Trophoblast cell (in vitro differentiated cells and primary cell): ENCODE data around the gene MMP28.
"Not testable (repeated sequence)": the region's sequence is repeated elsewhere in the genome, so short reads cannot be mapped to it uniquely, and the experiment has no call there.

Experiments used
- DNase-seq, 2 donors: peaks; one replicate each; pipeline ENCODE4 v3.0.0-alpha.2; 2016
- H2AFZ ChIP-seq: 2 replicates; pipeline ENCODE4 v1.6.1; 2013; ENCODE audit warnings: low read length, moderate library complexity, mild to moderate bottlenecking; ENCODE audit not compliant: insufficient read depth, poor library complexity
- H2AK5ac ChIP-seq: 2 replicates; pipeline ENCODE4 v1.6.1; 2013; ENCODE audit warnings: mild to moderate bottlenecking, low read length
- H2BK120ac ChIP-seq: 2 replicates; pipeline ENCODE4 v1.6.1; 2013; ENCODE audit warnings: low read length, mild to moderate bottlenecking, moderate library complexity; ENCODE audit not compliant: insufficient read depth, poor library complexity
- H2BK12ac ChIP-seq: 2 replicates; pipeline ENCODE4 v1.6.1; 2013; ENCODE audit warnings: mild to moderate bottlenecking, low read length, moderate library complexity
- H2BK5ac ChIP-seq: 2 replicates; pipeline ENCODE4 v1.6.1; 2013; ENCODE audit warnings: low read length, low read depth, moderate library complexity, mild to moderate bottlenecking; ENCODE audit not compliant: poor library complexity
- H3K14ac ChIP-seq: 2 replicates; pipeline ENCODE4 v1.6.1; 2013; ENCODE audit warnings: mild to moderate bottlenecking, low read length
- H3K18ac ChIP-seq: 2 replicates; pipeline ENCODE4 v1.6.1; 2013; ENCODE audit warnings: mild to moderate bottlenecking, low read length
- H3K23ac ChIP-seq: 2 replicates; pipeline ENCODE4 v1.6.1; 2013; ENCODE audit warnings: low read length
- H3K27ac ChIP-seq: 2 replicates; pipeline ENCODE4 v1.5.1; 2013; ENCODE audit warnings: low read depth, mild to moderate bottlenecking, inconsistent platforms, low read length, moderate library complexity
- H3K27me3 ChIP-seq: 2 replicates; pipeline ENCODE4 v1.6.1; 2013; ENCODE audit warnings: inconsistent platforms, mild to moderate bottlenecking, low read length, moderate library complexity; ENCODE audit not compliant: insufficient read depth
- H3K36me3 ChIP-seq, 2 experiments: 1 replicate in 1 of 2; 2 replicates in 1 of 2; pipeline ENCODE4 v1.6.1; 2013; ENCODE audit warnings: low read length in 2 of 2, mild to moderate bottlenecking in 2 of 2, moderate library complexity in 1 of 2; ENCODE audit not compliant: insufficient read depth in 2 of 2, control insufficient read depth in 1 of 2
- H3K4ac ChIP-seq: 2 replicates; pipeline ENCODE4 v1.6.1; 2013; ENCODE audit warnings: low read depth, mild to moderate bottlenecking, low read length, moderate library complexity
- H3K4me1 ChIP-seq, 2 experiments: 1 replicate in 1 of 2; 2 replicates in 1 of 2; pipeline ENCODE4 v1.6.1; 2013; ENCODE audit warnings: low read length in 2 of 2, mild to moderate bottlenecking in 2 of 2, moderate library complexity in 1 of 2; ENCODE audit not compliant: insufficient read depth in 2 of 2, control insufficient read depth in 1 of 2
- H3K4me2 ChIP-seq: 2 replicates; pipeline ENCODE4 v1.6.1; 2013; ENCODE audit warnings: inconsistent platforms, mild to moderate bottlenecking, low read length, moderate library complexity
- H3K4me3 ChIP-seq: 2 replicates; pipeline ENCODE4 v1.5.1; 2013; ENCODE audit warnings: mild to moderate bottlenecking, low read depth, low read length, inconsistent platforms
- H3K79me1 ChIP-seq: one replicate; pipeline ENCODE4 v1.6.1; 2013; ENCODE audit warnings: low read length
- H3K79me2 ChIP-seq: 2 replicates; pipeline ENCODE4 v1.6.1; 2013; ENCODE audit warnings: low read length, mild to moderate bottlenecking; ENCODE audit not compliant: control insufficient read depth, insufficient read depth, poor library complexity
- H3K9ac ChIP-seq: 2 replicates; pipeline ENCODE4 v1.6.1; 2013; ENCODE audit warnings: mild to moderate bottlenecking, low read length
- H3K9me3 ChIP-seq: 2 replicates; pipeline ENCODE4 v1.6.1; 2013; ENCODE audit warnings: low read depth, mild to moderate bottlenecking, control low read depth, inconsistent platforms, low read length; ENCODE audit not compliant: insufficient read depth
- H4K12ac ChIP-seq: 2 replicates; pipeline ENCODE4 v1.6.1; 2013; ENCODE audit warnings: low read depth, mild to moderate bottlenecking, low read length, moderate library complexity
- H4K8ac ChIP-seq: 2 replicates; pipeline ENCODE4 v1.6.1; 2013; ENCODE audit warnings: low read depth, mild to moderate bottlenecking, low read length, moderate library complexity
- H4K91ac ChIP-seq: one replicate; pipeline ENCODE4 v1.6.1; 2013; ENCODE audit warnings: low read depth, mild to moderate bottlenecking, low read length, moderate library complexity
- WGBS: extraction: QIAGEN DNeasy Blood & Tissue Kit; methylation state at CpG from one replicate; pipeline ENCODE4 v1.1.7; 2013; ENCODE audit warnings: missing lambda C conversion rate; ENCODE audit not compliant: insufficient read length, insufficient coverage; ENCODE audit errors: extremely low coverage; 5-methylcytosine and 5-hydroxymethylcytosine counted together

MMP28 gene

GRCh38 chr17:35752945-35753764 lies 42.3 kb downstream of the MMP28 start, which contains the start of gene GAS2L2:
GAS2L2 (minus strand) TSS chr17:35753239; CDS start chr17:35752850, 389 bp downstream.
- Histone ChIP-seq H4K8ac (no peak within 1 kb of the TSS), H3K27ac (no peak within 1 kb of the TSS), H3K27me3 (no peaks in the 10 kb centered on the region), H2AFZ (no peak within 1 kb of the TSS), H4K12ac (no peak within 1 kb of the TSS), H3K4ac (no peak within 1 kb of the TSS), H4K91ac (no peak within 1 kb of the TSS), H3K4me3 (no peak within 1 kb of the TSS), H3K4me2 (no peak within 1 kb of the TSS), H2BK5ac (no peak within 1 kb of the TSS), H3K9ac (no peak within 1 kb of the TSS), H3K79me1 (no peaks in the 10 kb centered on the region), H3K36me3 (no peaks in the 10 kb centered on the region), H3K79me2 (no peaks in the 10 kb centered on the region), H3K4me1 (peaks cover 5% of the 10 kb centered on the region in 2 experiments), H2BK12ac (no peak within 1 kb of the TSS), H3K18ac (no peak within 1 kb of the TSS), H2BK120ac (no peak within 1 kb of the TSS), H3K14ac (no peak within 1 kb of the TSS), H3K23ac (no peak within 1 kb of the TSS), H3K9me3 (no peaks in the 10 kb centered on the region), H2AK5ac (no peak within 1 kb of the TSS)
- no CpG with 5 or more reads among the region's 9 CpGs for WGBS
- no peak for DNase-seq

- no CpG with 5 or more reads among the region's 16 CpGs for WGBS
- Histone ChIP-seq H3K36me3 (no peaks in the 10 kb centered on the region), H3K27ac (no peak overlapping the region), H2AK5ac (no peak overlapping the region), H3K4me1 (peaks cover 5% of the 10 kb centered on the region in 2 experiments), H3K27me3 (no peaks in the 10 kb centered on the region), H4K12ac (no peak overlapping the region), H3K4ac (no peak overlapping the region), H3K9ac (no peak overlapping the region), H3K4me2 (no peak overlapping the region), H2BK5ac (no peak overlapping the region), H4K91ac (no peak overlapping the region), H3K9me3 (no peaks in the 10 kb centered on the region), H3K79me1 (no peaks in the 10 kb centered on the region), H3K4me3 (no peak overlapping the region), H3K23ac (no peak overlapping the region), H2BK120ac (no peak overlapping the region), H2BK12ac (no peak overlapping the region), H3K14ac (no peak overlapping the region), H4K8ac (no peak overlapping the region), H2AFZ (no peak overlapping the region), H3K18ac (no peak overlapping the region), H3K79me2 (no peaks in the 10 kb centered on the region)
- DNase-seq: no peak
These were observed 43.0 kb downstream of the MMP28 start for GRCh38 chr17:35752471-35752870.

DNA sequence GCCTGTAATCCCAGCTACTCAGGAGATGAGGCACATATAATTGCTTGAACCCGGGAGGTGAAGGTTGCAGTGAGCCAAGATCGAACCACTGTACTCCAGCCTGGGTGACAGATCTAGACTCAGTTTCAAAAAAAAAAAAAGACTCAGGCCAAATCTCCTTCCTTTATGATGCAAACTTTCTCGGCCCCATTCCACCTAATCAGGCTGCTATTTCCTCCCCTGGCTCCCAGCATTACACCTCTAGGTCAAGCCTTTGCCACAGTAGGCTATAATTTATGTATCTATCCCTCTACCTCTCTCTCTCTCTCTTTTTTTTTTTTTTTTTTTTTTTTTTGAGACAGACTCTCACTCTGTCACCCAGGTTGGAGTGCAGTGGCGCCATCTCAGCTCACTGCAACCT lies 43.9 kb downstream of the MMP28 start:
- H3K14ac ChIP-seq, H2AFZ ChIP-seq, H3K79me2 ChIP-seq, H3K4me1 ChIP-seq, H3K36me3 ChIP-seq, H3K79me1 ChIP-seq, H3K9me3 ChIP-seq, H2BK5ac ChIP-seq, H3K23ac ChIP-seq, H3K4me3 ChIP-seq, H2BK12ac ChIP-seq, H3K4me2 ChIP-seq, H3K9ac ChIP-seq, H3K27ac ChIP-seq, H4K91ac ChIP-seq, H3K27me3 ChIP-seq, H3K18ac ChIP-seq, H3K4ac ChIP-seq, H4K8ac ChIP-seq, H4K12ac ChIP-seq, H2AK5ac ChIP-seq, H2BK120ac ChIP-seq, DNase-seq: not testable (repeated sequence)
- no CpG with 5 or more reads among the region's 4 CpGs for WGBS

DNA sequence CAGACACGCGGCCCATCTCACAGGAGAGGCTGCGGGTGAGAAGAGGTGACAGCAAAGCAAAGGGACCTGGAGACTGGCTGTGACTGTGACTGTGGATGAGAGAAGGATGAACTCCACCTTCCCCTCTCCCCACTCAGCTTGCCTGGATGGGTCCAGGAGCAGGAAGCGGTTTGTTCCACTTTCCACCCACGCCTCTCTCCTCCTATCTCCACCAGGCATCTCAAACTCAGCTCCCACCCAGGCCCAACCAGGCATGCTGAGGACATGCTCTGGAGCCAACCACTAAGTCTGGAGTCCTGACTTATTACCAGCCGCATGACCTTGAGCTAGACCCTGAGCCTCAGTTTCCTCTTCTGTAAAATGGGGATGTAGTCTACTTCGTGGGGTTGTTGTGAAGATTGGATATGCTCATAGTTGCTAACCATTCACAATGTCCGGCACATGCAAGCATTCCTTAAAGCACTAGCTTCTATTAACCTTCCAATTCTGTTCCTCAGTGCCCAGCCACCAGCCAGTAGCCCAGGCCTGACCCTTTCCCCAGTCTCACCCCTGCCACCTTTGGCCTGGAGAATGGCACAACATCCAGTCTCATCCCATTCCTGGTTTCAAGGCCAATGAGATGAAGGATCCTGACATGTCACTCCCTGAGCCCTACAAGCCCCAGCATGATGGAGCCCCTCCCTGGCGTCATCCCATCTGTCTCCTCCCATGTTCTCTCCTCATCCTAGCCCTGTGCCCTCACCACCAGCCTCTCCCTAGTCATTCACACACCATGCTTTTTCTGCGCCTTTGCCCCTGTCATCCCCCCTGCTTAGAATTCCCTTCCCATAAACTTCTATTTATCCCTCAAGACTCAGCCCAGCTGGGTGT lies 44.7 kb downstream of the MMP28 start:
- H3K23ac ChIP-seq: no peak overlapping the region
- no peak overlapping the region for H2BK5ac ChIP-seq
- H2AFZ ChIP-seq: no peak overlapping the region
- no peak overlapping the region for H3K27ac ChIP-seq
- no peaks in the 10 kb centered on the region for H3K79me2 ChIP-seq
- H3K9me3 ChIP-seq: no peaks in the 10 kb centered on the region
- no peak overlapping the region for H4K12ac ChIP-seq
- H2BK120ac ChIP-seq: no peak overlapping the region
- no peak for DNase-seq
- no peak overlapping the region for H4K8ac ChIP-seq
- H4K91ac ChIP-seq: no peak overlapping the region
- H3K79me1 ChIP-seq: no peaks in the 10 kb centered on the region
- H3K4me3 ChIP-seq: no peak overlapping the region
- H3K4me1 ChIP-seq: peaks cover 5% of the 10 kb centered on the region in 2 experiments
- no peak overlapping the region for H2BK12ac ChIP-seq
- no peak overlapping the region for H3K4me2 ChIP-seq
- H3K4ac ChIP-seq: no peak overlapping the region
- no peak overlapping the region for H3K18ac ChIP-seq
- no peak overlapping the region for H2AK5ac ChIP-seq
- H3K36me3 ChIP-seq: no peaks in the 10 kb centered on the region
- H3K27me3 ChIP-seq: no peaks in the 10 kb centered on the region
- H3K14ac ChIP-seq: no peak overlapping the region
- no peak overlapping the region for H3K9ac ChIP-seq
- WGBS: no CpG with 5 or more reads among the region's 10 CpGs
